Brain microvascular endothelial cell (primary cell): ENCODE results near the gene PPIF.

Experiments
- DNase-seq: peaks from one replicate; pipeline ENCODE4 v3.0.0-alpha.2; 2020
- H3K27ac ChIP-seq: fragments of 250-450 bp; sonication (Bioruptor Pico); 2 replicates; pipeline ENCODE4 v1.5.1; 2020; ENCODE audit warnings: mild to moderate bottlenecking, moderate library complexity
- H3K27me3 ChIP-seq: fragments of 250-450 bp; sonication (Bioruptor Pico); replicated peaks from 2 replicates; pipeline ENCODE4 v1.5.1; 2020; ENCODE audit warnings: mild to moderate bottlenecking
- H3K36me3 ChIP-seq: fragments of 250-450 bp; sonication (Bioruptor Pico); replicated peaks from 2 replicates; pipeline ENCODE4 v1.5.1; 2020; ENCODE audit warnings: mild to moderate bottlenecking
- H3K4me3 ChIP-seq: 2 replicates; pipeline ENCODE4 v1.5.1; 2011; ENCODE audit warnings: low read depth, mild to moderate bottlenecking, control low read depth, low read length, moderate library complexity
- in situ Hi-C: cut with HindIII; loops from 2 replicates; pipeline ENCODE4 v1.10.0; 2017; ENCODE audit warnings: low sequenced_read_pairs, low pct_ligation_motif_present
- TF ChIP-seq, protein P1 (sequence below): IDR thresholded peaks from 2 replicates; pipeline ENCODE4 v1.5.1; 2011; ENCODE audit warnings: low read depth, mild to moderate bottlenecking, moderate library complexity, low read length, control low read depth, inconsistent platforms; ENCODE audit errors: missing control alignments

PPIF gene

DNA sequence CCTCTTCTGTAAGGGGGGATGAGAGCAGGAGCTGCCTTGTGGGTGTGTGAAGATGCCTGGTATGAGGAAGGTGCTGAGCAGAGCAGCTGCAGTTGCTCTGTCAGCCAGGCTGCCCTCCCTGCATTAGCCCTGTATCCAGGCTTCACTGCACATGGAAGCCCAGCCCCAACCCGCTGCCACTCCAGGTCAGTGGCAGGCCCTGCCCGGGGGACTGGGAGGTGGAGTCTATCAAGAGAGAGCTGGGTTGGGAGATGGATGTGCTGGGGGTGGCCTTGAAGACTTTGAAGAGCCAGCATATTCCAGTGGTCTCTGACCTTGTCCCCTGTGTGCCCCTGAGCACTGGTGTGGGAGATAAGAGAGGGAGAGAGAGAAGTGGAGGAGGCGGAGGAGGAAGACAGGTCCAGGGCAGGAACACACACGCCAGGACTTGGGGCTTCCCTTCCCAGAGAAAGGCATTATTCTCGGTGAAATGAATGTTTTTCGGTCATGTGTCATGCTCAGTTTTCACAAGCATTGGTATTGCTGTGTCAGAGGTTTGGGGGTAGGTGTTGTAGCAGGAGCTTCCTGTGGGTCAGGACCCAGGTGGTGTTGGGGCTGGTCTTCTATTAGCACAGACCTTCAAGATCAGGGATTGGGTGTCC, 2.6 kb downstream of the PPIF start:
- Histone ChIP-seq H3K27ac (no peak overlapping the region), H3K27me3 (no peaks in the 10 kb centered on the region), H3K4me3 (no peak overlapping the region), H3K36me3 (peaks cover 53% of the 10 kb centered on the region)
- no peak for DNase-seq
- TF ChIP-seq, protein P1, sequence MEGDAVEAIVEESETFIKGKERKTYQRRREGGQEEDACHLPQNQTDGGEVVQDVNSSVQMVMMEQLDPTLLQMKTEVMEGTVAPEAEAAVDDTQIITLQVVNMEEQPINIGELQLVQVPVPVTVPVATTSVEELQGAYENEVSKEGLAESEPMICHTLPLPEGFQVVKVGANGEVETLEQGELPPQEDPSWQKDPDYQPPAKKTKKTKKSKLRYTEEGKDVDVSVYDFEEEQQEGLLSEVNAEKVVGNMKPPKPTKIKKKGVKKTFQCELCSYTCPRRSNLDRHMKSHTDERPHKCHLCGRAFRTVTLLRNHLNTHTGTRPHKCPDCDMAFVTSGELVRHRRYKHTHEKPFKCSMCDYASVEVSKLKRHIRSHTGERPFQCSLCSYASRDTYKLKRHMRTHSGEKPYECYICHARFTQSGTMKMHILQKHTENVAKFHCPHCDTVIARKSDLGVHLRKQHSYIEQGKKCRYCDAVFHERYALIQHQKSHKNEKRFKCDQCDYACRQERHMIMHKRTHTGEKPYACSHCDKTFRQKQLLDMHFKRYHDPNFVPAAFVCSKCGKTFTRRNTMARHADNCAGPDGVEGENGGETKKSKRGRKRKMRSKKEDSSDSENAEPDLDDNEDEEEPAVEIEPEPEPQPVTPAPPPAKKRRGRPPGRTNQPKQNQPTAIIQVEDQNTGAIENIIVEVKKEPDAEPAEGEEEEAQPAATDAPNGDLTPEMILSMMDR, result no peak
- in situ Hi-C loops, result no loop called here

DNA sequence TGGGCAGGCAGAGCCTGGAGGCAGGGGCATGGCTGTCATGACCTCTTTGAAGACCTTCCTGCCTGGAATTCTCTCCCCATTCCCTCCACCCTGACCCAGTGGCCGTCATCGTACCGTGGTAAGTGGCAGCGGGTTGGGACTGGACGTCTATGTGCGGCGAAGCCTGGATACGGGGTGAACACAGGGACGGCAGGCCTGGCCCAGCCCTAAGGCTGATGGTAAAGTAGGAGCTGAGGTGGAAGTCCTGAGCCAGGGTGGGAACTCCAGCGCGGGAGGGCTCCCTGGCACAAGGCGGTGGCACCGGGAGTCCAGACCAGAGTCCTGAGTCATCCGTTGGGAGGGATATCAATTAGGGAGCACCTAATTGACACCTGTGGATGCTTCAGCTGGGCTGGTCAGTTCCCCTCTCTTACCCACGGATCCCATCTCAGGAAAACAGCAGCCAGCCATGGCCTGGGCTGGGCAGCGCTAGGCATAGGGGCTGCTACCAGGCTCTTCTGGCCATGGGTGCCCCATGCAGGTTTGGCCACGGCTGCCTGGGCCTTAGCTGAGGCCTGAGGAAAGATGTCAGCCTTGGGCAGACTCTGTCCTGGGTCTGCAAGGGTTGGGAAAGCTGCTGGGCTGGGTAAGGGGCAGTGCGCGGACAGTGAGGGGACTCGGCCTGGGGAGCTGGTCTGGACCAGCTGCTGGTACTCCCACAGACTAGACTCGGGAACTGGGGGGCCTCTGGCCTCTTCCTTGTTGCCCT, 3.3 kb downstream of the PPIF start:
- in situ Hi-C loops, result no loop called here
- Histone ChIP-seq H3K36me3 (peaks cover 60% of the 10 kb centered on the region), H3K27ac (no peak overlapping the region), H3K4me3 (no peak overlapping the region), H3K27me3 (no peaks in the 10 kb centered on the region)
- TF ChIP-seq, protein P1, result no peak
- no peak for DNase-seq

DNA sequence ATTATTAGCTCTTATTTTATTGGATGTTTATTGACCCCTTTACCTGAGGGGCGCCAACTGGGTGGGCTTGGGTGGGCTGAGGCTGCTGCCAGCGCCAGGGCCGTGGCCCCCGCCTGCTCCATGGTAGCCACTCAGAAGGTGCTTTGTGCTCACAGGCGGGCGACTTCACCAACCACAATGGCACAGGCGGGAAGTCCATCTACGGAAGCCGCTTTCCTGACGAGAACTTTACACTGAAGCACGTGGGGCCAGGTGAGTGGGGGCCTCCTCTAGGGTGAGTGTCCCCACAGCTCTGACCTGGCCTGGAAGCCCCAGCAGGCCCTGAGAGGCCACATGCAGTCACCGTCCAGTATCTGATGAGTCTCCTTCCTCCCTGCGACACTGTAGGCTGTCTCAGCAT, 4.1 kb downstream of the PPIF start:
- H3K27me3 ChIP-seq, result no peaks in the 10 kb centered on the region
- in situ Hi-C loops, result no loop called here
- TF ChIP-seq, protein P1, result no peak
- no peak overlapping the region for H3K27ac ChIP-seq
- no peak for DNase-seq
- no peak overlapping the region for H3K4me3 ChIP-seq
- peaks cover 62% of the 10 kb centered on the region for H3K36me3 ChIP-seq

DNA sequence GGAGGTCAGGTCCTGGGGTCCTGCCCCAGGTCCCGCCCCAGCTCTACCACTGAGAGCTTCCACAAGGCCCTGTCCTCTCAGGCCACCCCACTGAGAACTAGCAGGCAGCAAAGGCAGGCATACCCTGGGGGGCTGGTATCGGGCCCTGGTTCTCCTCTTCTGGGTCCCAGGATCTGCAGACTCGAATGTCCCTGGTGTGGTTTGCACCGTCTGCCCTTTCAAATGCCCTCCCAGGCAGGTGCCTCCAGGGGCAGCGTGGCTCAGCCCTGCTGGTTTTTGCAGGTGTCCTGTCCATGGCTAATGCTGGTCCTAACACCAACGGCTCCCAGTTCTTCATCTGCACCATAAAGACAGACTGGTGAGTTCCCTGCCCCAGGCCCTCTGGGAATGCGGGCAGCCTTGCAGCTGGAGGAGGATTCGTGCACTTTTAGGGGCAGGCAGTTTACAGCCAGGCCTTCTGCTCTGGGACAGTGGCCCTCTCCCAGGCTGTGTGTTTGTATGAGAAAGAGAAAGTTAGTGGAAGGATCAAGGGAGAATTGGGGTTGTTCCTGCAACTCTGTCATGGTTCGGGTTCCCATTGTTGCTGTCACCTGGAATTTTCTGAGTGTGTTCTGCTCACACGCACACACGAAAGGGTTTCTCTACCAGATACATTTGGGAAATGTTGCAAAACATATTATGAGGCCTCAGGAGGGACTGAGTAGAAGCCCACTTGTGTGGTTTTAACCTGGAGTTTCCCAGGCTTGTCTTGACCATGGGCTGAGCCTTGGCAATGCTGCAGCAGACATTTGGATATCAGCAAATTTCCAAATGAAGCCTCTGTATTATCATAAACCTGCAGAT, 5.0 kb downstream of the PPIF start:
- TF ChIP-seq, protein P1, result no peak
- Histone ChIP-seq H3K4me3 (no peak overlapping the region), H3K27me3 (no peaks in the 10 kb centered on the region), H3K36me3 (peaks cover 62% of the 10 kb centered on the region), H3K27ac (no peak overlapping the region)
- no peak for DNase-seq
- in situ Hi-C loops, result no loop called here

DNA sequence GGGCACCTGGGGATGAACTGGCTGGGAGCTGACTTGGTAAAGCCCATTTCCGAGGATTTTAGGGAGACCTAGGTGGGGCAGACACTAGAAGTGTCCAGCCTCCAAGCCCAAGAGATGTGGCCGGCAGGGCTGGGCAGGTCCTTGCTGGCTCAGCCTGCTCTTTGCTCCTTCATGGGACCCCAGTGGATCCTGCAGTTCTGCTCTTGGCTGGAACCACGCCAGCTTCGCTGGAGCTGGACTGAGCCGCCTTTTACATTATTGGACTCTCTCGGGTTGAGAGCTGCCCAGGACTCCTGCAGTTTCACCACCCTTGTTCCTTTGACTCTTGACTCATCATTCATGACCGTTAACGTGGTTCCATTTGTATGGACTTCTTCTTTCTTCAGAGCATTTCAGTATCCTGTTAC, 5.7 kb downstream of the PPIF start:
- H3K27me3 ChIP-seq, result no peaks in the 10 kb centered on the region
- in situ Hi-C loops, result no loop called here
- DNase-seq, result no peak
- no peak overlapping the region for H3K4me3 ChIP-seq
- H3K36me3 ChIP-seq, result peaks cover 62% of the 10 kb centered on the region
- TF ChIP-seq, protein P1, result no peak
- H3K27ac ChIP-seq, result no peak overlapping the region
